K562 (cell line): ENCODE results near the gene FOXN1. TPM values are rescaled to one million over a fixed set of nuclear protein-coding genes. Genes with fewer than 3 reads are reported as not detected.

ENCODE experiments used
- FOXJ2 ChIP-seq: fragments of 200-800 bp; sonication (Bioruptor generic); IDR thresholded peaks from 2 replicates; pipeline ENCODE4 v1.6.1; 2016; ENCODE audit warnings: missing genetic modification characterization, missing compliant biosample characterization
- MYNN ChIP-seq, 2 experiments: sonication (generic); formaldehyde crosslinking in 1 of 2; IDR thresholded peaks; 2 replicates each; pipeline versions ENCODE4 v1.5.0 to v1.6.1; 2016 to 2020; ENCODE audit warnings: antibody characterized with exemption in 1 of 2, missing genetic modification reagents in 1 of 2
- SMAD2 ChIP-seq: fragments of 150-350 bp; IDR thresholded peaks from 2 replicates; pipeline ENCODE4 v1.6.1; 2014; ENCODE audit warnings: low read depth, mild to moderate bottlenecking, low read length
- ZNF263 ChIP-seq: sonication (generic); formaldehyde crosslinking; IDR thresholded peaks from 2 replicates; pipeline ENCODE4 v1.8.0; 2022; ENCODE audit warnings: mild to moderate bottlenecking, missing genetic modification reagents, borderline replicate concordance
- polyA plus RNA-seq, 8 experiments: library from polyadenylated mRNA; depleted of rRNA in 4 of 8; stranded (reverse) in 5 of 8; unstranded in 3 of 8; fragments of >200 nt; fragmentation: Nextera tagmentation in 2 of 8; fragmentation: Illumina TruSeq in 1 of 8; extraction: Ambion mirVana in 2 of 8; extraction: Trizol in 1 of 8; gene quantifications; 2 replicates each; pipeline versions ENCODE4 v1.2.1 to v1.2.3, GENCODE V29; 2011 to 2014; ENCODE audit warnings: inconsistent platforms in 1 of 8, missing spikeins in 1 of 8
- total RNA-seq, 7 experiments: library from RNA; depleted of rRNA in 6 of 7; stranded (reverse); fragments of >200 nt in 6 of 7; fragmentation: Illumina TruSeq in 2 of 7; extraction: Trizol in 2 of 7; gene quantifications; 2 replicates each; pipeline versions ENCODE4 v1.2.1 to v1.2.3, GENCODE V29; 2011 to 2021; ENCODE audit warnings: low replicate concordance in 1 of 7
- TF ChIP-seq, protein P1 (sequence below): sonication (generic); formaldehyde crosslinking; IDR thresholded peaks from 2 replicates; pipeline ENCODE4 v1.8.0; 2022; ENCODE audit warnings: mild to moderate bottlenecking, missing genetic modification reagents
- TF ChIP-seq, protein P2 (sequence below), 2 experiments: fragments of 450-650 bp in 1 of 2; sonication (generic) in 1 of 2; formaldehyde crosslinking in 1 of 2; IDR thresholded peaks in 1 of 2; conservative IDR thresholded peaks in 1 of 2; 2 replicates each; pipeline versions ENCODE4 v1.6.1 to v1.8.1; 2016 to 2023; ENCODE audit warnings: mild to moderate bottlenecking in 2 of 2, moderate library complexity in 2 of 2, inconsistent platforms in 1 of 2, missing genetic modification reagents in 1 of 2
- TF ChIP-seq, protein P3 (sequence below): sonication (generic); formaldehyde crosslinking; IDR thresholded peaks from 2 replicates; pipeline ENCODE4 v1.9.0; 2022; ENCODE audit warnings: mild to moderate bottlenecking, missing genetic modification reagents

FOXN1 gene
- total and polyA plus RNA-seq, 9 of the 15 experiments (the other 6 are each of a cell fraction or from before 2014, with no cell fraction given) = not detected

DNA sequence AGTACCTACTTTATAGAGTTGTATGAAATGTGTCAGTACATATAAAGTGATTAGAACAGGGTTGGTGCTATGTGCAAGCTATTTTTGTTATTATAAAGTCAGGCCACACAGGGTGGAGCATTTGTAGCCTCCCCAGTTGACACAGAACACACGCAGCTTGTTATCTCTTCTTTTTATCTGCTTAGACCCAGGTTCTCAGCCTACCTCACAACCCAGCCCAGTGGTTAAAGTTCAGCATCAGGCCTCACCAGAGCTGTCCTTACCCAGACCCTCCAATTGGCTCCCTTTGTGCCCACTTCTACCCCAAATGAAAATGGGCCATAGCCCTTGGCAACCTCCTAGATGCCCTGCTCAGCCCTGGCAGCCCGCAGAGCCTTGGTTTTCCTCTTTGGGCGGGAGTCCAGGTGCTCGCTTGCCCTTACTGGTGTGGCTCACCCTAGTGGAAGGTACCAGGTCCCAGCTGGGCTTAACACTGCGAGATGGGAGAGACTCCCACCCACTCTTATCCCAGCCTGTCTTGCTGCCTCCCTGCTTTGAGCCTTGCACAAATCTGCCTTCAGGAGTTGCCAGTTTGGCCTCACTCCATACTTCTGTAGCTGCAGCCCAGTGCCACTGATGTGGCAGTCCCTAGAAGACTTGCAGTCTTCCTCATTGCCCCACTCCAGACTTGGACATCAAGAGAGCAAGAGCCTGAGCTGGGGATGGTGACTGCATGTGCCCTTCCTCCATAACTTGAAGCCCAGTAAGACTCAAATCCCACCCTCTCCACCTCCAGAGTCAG, 66.3 kb downstream of the FOXN1 start (continued):
- TF ChIP-seq, protein P1, sequence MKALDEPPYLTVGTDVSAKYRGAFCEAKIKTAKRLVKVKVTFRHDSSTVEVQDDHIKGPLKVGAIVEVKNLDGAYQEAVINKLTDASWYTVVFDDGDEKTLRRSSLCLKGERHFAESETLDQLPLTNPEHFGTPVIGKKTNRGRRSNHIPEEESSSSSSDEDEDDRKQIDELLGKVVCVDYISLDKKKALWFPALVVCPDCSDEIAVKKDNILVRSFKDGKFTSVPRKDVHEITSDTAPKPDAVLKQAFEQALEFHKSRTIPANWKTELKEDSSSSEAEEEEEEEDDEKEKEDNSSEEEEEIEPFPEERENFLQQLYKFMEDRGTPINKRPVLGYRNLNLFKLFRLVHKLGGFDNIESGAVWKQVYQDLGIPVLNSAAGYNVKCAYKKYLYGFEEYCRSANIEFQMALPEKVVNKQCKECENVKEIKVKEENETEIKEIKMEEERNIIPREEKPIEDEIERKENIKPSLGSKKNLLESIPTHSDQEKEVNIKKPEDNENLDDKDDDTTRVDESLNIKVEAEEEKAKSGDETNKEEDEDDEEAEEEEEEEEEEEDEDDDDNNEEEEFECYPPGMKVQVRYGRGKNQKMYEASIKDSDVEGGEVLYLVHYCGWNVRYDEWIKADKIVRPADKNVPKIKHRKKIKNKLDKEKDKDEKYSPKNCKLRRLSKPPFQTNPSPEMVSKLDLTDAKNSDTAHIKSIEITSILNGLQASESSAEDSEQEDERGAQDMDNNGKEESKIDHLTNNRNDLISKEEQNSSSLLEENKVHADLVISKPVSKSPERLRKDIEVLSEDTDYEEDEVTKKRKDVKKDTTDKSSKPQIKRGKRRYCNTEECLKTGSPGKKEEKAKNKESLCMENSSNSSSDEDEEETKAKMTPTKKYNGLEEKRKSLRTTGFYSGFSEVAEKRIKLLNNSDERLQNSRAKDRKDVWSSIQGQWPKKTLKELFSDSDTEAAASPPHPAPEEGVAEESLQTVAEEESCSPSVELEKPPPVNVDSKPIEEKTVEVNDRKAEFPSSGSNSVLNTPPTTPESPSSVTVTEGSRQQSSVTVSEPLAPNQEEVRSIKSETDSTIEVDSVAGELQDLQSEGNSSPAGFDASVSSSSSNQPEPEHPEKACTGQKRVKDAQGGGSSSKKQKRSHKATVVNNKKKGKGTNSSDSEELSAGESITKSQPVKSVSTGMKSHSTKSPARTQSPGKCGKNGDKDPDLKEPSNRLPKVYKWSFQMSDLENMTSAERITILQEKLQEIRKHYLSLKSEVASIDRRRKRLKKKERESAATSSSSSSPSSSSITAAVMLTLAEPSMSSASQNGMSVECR = no peak
- TF ChIP-seq, protein P2, sequence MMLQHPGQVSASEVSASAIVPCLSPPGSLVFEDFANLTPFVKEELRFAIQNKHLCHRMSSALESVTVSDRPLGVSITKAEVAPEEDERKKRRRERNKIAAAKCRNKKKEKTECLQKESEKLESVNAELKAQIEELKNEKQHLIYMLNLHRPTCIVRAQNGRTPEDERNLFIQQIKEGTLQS (IDR thresholded peaks at IDR 0.05) = no peak
- TF ChIP-seq, protein P2 (CRISPR knock-in tag; conservative IDR thresholded peaks at IDR 0.05) = no peak
- TF ChIP-seq ZNF263 (CRISPR knock-in tag) = no peak
- TF ChIP-seq SMAD2 = no peak
- peak; percentile 28; the same call in 1 of the 2 replicates for TF ChIP-seq MYNN (IDR thresholded peaks at IDR 0.05)
- TF ChIP-seq MYNN (CRISPR knock-in tag; IDR thresholded peaks at IDR 0.05) = no peak
- TF ChIP-seq, protein P3, sequence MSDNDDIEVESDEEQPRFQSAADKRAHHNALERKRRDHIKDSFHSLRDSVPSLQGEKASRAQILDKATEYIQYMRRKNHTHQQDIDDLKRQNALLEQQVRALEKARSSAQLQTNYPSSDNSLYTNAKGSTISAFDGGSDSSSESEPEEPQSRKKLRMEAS (CRISPR knock-in tag) = no peak
- TF ChIP-seq FOXJ2 (tag) = no peak
- TF ChIP-seq, all 486 proteins: peak for 2
